AG09309 (cell line): ENCODE data around the gene TFDP1.

Experiments used
- DNase-seq: peaks from one replicate; pipeline ENCODE4 v3.0.0-alpha.2; 2010; ENCODE audit warnings: low read depth
- H3K4me3 ChIP-seq: 2 replicates; pipeline ENCODE4 v1.5.1; 2011; ENCODE audit warnings: mild to moderate bottlenecking, low read depth, low read length, moderate library complexity; ENCODE audit not compliant: control insufficient read depth
- TF ChIP-seq, protein P1 (sequence below): IDR thresholded peaks from 2 replicates; pipeline ENCODE4 v1.5.1; 2011; ENCODE audit warnings: mild to moderate bottlenecking, low read depth, low read length, inconsistent platforms; ENCODE audit not compliant: insufficient read depth, control insufficient read depth; ENCODE audit errors: missing control alignments

TFDP1 gene

DNA sequence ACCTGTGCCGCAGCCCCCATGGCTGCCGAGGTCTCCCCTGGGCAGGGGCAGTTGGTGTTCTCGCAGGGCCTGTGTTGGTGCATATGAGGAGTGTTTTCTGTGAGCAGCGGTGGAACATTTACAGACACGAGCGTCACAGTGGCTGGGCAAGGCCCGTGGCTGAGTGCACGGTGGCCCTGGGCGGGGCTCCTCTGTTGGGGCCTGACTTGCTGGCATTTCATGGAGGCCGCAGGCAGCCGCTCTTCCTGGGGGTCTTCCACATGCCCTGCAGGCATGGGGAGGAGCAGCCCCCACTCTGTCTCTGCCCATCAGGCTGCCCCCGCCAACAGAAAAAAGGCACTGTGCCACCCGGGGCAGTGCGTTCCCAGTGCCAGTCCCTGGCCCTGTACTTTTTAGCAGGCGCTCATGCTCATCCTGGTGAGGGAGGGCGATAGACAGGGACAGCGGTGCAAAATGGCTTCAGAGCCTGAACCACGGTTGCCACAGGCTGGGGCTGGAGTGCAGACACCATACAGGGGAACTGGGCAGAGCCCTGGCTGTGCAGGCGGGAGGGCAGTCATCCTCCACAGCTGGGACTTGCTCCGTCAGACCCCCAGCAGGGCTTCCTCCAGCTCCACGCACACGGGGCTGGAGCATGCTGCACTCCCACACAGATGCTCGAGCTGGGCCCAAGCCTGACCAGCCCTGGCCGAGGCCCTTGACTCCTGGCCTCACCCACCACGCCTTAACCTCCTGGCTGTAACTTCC is 23.5 kb downstream of the TFDP1 start:
- no peak overlapping the region for H3K4me3 ChIP-seq
- TF ChIP-seq, protein P1, sequence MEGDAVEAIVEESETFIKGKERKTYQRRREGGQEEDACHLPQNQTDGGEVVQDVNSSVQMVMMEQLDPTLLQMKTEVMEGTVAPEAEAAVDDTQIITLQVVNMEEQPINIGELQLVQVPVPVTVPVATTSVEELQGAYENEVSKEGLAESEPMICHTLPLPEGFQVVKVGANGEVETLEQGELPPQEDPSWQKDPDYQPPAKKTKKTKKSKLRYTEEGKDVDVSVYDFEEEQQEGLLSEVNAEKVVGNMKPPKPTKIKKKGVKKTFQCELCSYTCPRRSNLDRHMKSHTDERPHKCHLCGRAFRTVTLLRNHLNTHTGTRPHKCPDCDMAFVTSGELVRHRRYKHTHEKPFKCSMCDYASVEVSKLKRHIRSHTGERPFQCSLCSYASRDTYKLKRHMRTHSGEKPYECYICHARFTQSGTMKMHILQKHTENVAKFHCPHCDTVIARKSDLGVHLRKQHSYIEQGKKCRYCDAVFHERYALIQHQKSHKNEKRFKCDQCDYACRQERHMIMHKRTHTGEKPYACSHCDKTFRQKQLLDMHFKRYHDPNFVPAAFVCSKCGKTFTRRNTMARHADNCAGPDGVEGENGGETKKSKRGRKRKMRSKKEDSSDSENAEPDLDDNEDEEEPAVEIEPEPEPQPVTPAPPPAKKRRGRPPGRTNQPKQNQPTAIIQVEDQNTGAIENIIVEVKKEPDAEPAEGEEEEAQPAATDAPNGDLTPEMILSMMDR, result no peak
- no peak for DNase-seq

DNA sequence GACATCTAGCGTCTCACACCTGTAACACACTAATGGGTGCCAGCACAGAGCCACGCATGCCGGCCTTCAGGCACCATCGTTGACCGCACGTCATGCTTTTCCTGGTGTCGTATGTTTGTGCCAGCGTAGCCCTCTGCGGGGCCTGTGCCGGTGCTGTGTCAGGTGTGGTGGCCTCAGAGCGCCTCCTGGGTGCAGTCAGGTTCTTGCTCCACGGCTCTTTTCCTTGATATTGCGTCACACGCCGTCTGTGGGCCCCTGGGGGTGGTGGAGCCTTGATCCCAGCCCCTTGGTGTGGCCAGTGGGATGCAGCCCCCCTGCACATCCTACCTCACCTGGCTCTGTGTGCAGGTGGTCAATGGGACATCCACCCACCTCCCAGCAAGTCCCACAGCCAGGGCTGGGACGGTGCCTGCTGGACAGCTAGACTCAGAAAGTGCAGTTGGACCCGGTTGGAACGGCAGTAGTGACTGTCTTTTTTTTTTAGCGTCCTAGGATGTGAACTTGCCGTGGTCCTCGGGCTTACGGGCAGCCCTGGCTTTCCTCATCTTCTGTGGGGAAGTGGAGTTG is 24.5 kb downstream of the TFDP1 start:
- TF ChIP-seq, protein P1, result no peak
- no peak overlapping the region for H3K4me3 ChIP-seq
- DNase-seq, result no peak

DNA sequence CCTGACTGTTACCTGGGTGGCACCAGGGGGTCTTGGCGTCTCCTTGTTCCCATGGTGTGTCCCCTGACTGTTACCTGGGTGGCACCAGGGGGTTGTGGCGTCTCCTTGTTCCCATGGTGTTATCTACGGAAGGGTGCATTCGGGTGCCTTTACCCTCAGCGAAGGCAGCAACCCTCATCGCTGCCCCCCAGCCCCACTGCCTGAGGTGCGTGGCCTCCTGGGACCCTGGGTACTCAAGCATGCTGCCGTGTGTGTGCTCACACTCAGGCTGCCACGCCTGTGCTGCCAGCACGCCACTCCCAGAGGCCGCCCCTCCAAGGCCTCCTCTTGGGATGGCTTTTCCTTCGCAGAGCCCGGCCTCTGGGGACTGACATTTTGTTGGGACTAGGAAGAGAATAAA is 25.1 kb downstream of the TFDP1 start:
- TF ChIP-seq, protein P1, result no peak
- H3K4me3 ChIP-seq, result no peak overlapping the region
- DNase-seq, result no peak

DNA sequence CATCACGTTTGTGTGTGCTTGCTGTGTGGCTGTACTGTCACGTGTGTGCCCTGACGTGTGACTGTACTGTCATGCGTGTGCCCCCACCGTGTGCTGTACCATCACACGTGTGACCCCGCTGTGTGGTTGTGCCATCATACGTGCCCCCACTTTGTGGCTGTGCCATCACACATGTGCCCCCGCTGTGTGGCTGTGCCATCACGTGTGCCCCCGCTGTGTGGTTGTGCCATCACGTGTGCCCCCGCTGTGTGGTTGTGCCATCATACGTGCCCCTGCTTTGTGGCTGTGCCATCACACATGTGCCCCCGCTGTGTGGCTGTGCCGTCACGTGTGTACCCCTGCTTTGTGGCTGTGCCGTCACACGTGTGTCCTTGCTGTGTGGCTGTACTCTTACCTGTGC is 25.7 kb downstream of the TFDP1 start:
- TF ChIP-seq, protein P1, result no peak
- DNase-seq, result no peak
- H3K4me3 ChIP-seq, result no peak overlapping the region

DNA sequence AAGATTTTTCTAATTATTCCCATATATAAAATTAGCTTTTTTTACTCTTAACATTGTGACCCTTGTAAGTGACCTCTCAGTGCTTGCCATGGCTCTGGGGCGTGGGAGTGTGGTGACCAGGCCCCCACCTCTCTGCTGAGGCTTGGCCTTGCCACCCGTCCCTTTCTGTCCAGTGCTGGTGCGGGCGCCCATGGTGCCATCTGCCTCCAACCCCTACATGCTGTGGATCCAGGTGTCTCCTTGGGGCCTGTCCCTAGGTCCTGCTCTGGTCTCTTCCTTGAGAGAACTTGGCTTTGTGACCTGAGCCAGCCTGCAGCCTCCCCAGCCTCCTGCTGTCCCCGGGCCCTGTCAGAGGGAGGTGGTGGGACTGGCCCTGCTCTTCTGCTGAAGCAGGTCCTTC is 27.4 kb downstream of the TFDP1 start:
- TF ChIP-seq, protein P1, result no peak
- no peak overlapping the region for H3K4me3 ChIP-seq
- no peak for DNase-seq

DNA sequence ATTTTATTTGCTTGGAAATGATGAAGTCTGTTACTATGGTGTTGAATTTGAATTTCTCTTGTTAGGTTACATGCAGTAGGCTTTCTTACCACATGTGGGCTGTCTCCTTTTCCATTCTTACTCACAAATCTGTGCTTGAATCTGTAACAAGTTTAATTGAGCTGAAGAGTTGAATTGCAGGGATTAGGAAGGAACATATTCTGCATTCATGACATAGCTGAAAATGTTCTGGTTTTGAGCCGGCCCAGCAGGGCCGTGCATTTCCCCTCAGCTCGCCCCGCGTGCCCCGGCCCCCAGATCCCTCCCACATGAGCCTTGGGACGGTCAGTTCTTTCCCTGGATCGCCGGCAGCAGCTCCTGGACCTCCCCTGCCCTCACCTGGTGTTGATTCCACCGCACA is 28.1 kb downstream of the TFDP1 start:
- DNase-seq, result no peak
- TF ChIP-seq, protein P1, result no peak
- H3K4me3 ChIP-seq, result no peak overlapping the region
